ENCODE measurements around the gene ALCAM. TPM values are rescaled to one million over a fixed set of nuclear protein-coding genes. Genes with fewer than 3 reads are reported as not detected.

Gene ALCAM
- total and polyA plus RNA-seq, 2 of the 8 experiments (the other 6 are each of a cell fraction or from before 2014, with no cell fraction given) = 10.8 to 33.0 TPM

GRCh38 chr3:105429034-105429762 is 62.5 kb downstream of the ALCAM start:
- Histone ChIP-seq H3K27me3 (replicated peaks in 1 of 4; ENCODE audit: control insufficient read depth in 3 of 4, extremely low read depth in 1 of 4, insufficient read depth in 3 of 4, low read length in 3 of 4) (no peaks in the 10 kb centered on the region), H2BK20ac (ENCODE audit: low read length) (no peak overlapping the region), H3K79me2 (ENCODE audit: control insufficient read depth in 1 of 2, insufficient read depth in 2 of 2, low read length in 2 of 2) (peaks cover 0 to 3% of the 10 kb centered on the region in 2 experiments; a peak in 1 of 4 replicates), H3K27ac (ENCODE audit: low read depth, low read length) (no peak overlapping the region), H3K18ac (ENCODE audit: extremely low read depth, low read length) (no peak overlapping the region), H3K4me3 (ENCODE audit: extremely low read depth in 1 of 4, insufficient read depth in 2 of 4, low read depth in 3 of 4, low read length in 4 of 4) (no peak overlapping the region), H2BK5ac (ENCODE audit: low read depth, low read length) (no peak overlapping the region), H3K14ac (ENCODE audit: insufficient read length) (no peak overlapping the region), H4K5ac (ENCODE audit: insufficient read length, low read depth, low read length) (no peak overlapping the region), H4K20me1 (replicated peaks in 1 of 2; ENCODE audit: control insufficient read depth in 1 of 2, insufficient read depth in 2 of 2, low read length in 2 of 2) (no peaks in the 10 kb centered on the region), H2BK120ac (replicated peaks; ENCODE audit: low read depth, low read length) (no peak overlapping the region), H3K36me3 (ENCODE audit: control insufficient read depth in 2 of 4, insufficient read depth in 4 of 4, low read length in 3 of 4) (no peaks in the 10 kb centered on the region), H3K79me1 (ENCODE audit: low read depth, low read length) (no peaks in the 10 kb centered on the region), H3K23me2 (ENCODE audit: low read depth, low read length) (no peaks in the 10 kb centered on the region), H3K9ac (replicated peaks in 1 of 4; ENCODE audit: extremely low read depth in 1 of 4, low read depth in 3 of 4, low read length in 3 of 4) (no peak overlapping the region), H3K9me3 (ENCODE audit: insufficient read depth in 2 of 2, low read depth in 1 of 2, low read length in 1 of 2) (no peaks in the 10 kb centered on the region), H3K23ac (ENCODE audit: insufficient read length) (no peak overlapping the region), H2BK15ac (ENCODE audit: low read length) (no peak overlapping the region), H4K8ac (ENCODE audit: extremely low read depth, insufficient read depth, low read length) (no peak overlapping the region), H3K4me1 (replicated peaks in 1 of 4; ENCODE audit: control insufficient read depth in 3 of 4, insufficient read depth in 4 of 4, low read length in 3 of 4) (peaks cover 0 to 3% (median 0%) of the 10 kb centered on the region in 4 experiments; a peak in 1 of 7 replicates), H2AK5ac (ENCODE audit: low read depth, low read length) (no peak overlapping the region), H3K4ac (replicated peaks; ENCODE audit: insufficient read length, low read depth, low read length) (no peak overlapping the region), H4K91ac (replicated peaks; ENCODE audit: insufficient read length, low read length) (no peak overlapping the region), H3K4me2 (ENCODE audit: insufficient read depth in 1 of 2, low read depth in 2 of 2, low read length in 2 of 2) (no peak overlapping the region), H2BK12ac (ENCODE audit: low read depth, low read length) (no peak overlapping the region), H2AFZ (ENCODE audit: low read length) (no peak overlapping the region), H3K56ac (replicated peaks; ENCODE audit: insufficient read length, low read depth, low read length) (no peak overlapping the region)
- DNase-seq (ENCODE audit: low read depth in 1 of 2, low spot score in 2 of 2) (no peak), FAIRE-seq (no peak)
- ChIA-PET CTCF (ENCODE audit: partially characterized antibody) (interaction anchor here (0.7 kb wide), 1 partner anchor 88 kb away, joined by 3 read pairs; no protein-coding TSS in a partner anchor), POLR2A (ENCODE audit: partially characterized antibody) (no interaction called here)
- TF ChIP-seq SP1 (IDR thresholded peaks at IDR 0.05; ENCODE audit: low read depth, low read length) (no peak), KDM5A (IDR thresholded peaks at IDR 0.05; ENCODE audit: low read length) (no peak), RXRA (IDR thresholded peaks at IDR 0.05; ENCODE audit: insufficient read depth, low read depth, low read length) (no peak), SIRT6 (IDR thresholded peaks at IDR 0.05; ENCODE audit: low read length) (no peak), JUND (IDR thresholded peaks at IDR 0.05; ENCODE audit: low read length) (no peak), EP300 (IDR thresholded peaks at IDR 0.05; ENCODE audit: borderline replicate concordance in 1 of 2, low read depth in 2 of 2, low read length in 2 of 2) (no peak), RNF2 (IDR thresholded peaks at IDR 0.05; ENCODE audit: borderline replicate concordance, low read depth, low read length, missing control alignments, poor library complexity, severe bottlenecking) (no peak), TAF7 (optimal IDR thresholded peaks at IDR 0.05; ENCODE audit: borderline replicate concordance, low read depth, low read length) (no peak), SUZ12 (IDR thresholded peaks at IDR 0.05; ENCODE audit: low read length) (no peak), CBX8 (IDR thresholded peaks at IDR 0.05; ENCODE audit: borderline replicate concordance, low read depth, low read length) (no peak)

Measured in H1 (cell line).